GM04504 (cell line): ENCODE results near the gene XYLT1.

ENCODE experiments used
- DNase-seq: peaks from one replicate; pipeline ENCODE4 v3.0.0-alpha.2; 2012; ENCODE audit warnings: low read depth

XYLT1 gene

GRCh38 chr16:17184026-17184425 lies 286.7 kb downstream of the XYLT1 start:
- DNase-seq = no peak

DNA sequence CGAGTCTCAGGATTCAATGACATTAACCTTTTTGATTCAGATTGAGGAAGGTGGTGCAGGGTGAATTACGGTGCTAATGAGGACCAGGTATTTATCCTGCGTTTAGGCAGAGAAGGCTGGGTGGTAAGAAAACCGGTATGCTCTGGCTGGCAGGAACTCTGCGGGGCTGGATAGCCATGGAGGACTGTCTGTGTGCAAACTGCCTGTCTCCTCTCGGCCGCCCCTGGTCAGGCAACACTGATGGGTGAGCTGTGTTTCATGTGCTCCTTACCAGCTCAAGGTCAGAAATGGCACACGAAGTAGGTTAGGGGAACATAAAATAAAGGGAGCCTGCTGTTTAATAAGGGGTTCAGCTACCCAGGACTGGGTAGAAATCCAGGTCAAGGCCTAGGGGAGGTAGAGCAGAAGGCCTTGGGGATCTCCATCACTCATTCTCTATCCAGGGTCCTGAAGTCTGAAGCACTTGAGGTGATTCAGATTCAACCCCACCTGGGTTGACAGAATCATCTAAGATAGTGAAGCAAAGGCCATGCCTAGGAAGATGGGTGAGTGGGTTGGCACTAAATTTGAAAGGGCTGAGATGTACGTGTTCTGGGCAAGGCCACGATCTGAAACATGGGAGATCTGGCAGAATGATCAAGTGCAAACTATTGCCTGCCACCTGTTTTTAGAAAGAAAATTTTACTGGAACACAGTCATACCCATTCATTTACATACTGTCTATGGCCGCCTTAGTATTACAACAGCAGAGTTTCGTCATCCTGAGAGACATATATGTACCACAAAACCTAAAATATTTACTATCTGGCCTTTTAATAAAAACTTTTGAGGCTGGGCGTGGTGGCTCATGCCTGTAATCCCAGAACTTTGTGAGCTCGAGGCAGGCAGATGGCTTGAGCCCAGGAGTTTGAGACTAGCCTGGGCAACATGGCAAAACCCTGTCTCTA lies 292.5 kb downstream of the XYLT1 start:
- DNase-seq = no peak

DNA sequence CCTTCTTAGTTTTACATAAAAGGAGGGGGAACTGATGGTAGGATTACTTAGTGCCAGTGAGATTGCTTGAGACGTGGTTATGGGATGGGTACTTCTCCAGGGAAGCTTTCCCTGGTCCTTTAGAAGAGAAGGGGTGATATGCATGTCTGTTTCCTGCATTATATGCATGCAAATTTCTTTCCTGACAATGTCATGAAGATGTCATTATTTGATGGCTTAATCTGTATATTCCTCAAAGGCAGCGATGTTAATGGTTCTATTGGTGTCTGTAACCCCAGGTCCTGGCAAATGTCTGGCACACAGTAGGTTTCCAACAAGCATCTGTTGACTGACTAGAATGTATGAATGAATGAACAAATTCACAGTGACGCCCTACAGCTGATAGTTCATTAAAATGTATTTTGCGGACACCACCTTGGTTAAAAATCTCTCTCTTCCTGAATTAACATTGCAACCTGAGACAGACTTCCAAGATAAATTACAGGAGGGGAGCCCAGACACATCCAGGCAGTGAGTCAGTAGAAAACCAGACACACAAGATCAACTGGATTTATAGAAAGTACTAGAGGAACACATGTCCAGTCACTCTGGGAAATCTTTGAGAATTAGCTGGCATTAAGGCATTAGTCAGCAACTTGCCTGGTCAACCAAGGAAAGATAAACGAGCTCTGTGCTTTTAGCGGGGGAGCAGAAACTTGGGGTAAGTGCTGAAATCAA lies 293.4 kb downstream of the XYLT1 start:
- DNase-seq = no peak

DNA sequence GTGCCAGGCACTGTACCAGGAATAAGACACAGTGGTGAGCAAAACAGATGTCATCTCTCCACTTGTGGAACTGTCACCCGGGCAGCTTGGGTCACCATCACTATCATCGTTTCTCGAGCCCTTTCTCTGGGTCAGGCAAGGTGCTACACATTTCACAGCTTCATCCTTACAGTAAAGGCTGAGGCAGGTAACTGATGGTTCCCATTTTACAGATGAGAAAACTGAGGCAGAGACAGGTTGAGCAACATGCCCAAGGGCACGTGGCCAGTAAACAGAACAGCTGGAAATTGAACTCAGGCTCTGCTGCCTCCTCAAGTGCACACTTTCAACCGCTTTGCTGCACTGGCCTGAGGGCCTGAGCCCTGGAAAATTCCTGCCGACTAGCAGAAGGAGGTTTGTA lies 294.6 kb downstream of the XYLT1 start:
- no peak for DNase-seq

DNA sequence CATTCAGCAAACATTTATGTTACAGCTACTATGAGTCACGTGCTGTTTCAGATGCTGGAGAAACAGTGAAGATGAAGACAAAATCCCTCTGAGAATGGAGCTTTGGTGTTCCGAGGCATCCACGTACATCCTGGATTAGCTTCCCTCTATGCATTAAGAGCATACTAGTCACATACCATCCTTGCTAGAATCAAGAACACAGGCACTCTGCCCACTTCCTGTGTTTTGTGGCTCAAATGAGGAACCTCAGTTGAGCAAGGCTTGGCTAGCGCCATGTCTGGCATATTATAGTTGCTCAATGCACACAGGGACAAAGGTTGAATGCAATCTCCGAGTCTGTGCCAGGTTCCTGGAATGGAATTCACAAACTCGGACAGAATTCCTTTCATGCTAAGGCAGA lies 297.5 kb downstream of the XYLT1 start:
- peak; percentile 17 for DNase-seq

DNA sequence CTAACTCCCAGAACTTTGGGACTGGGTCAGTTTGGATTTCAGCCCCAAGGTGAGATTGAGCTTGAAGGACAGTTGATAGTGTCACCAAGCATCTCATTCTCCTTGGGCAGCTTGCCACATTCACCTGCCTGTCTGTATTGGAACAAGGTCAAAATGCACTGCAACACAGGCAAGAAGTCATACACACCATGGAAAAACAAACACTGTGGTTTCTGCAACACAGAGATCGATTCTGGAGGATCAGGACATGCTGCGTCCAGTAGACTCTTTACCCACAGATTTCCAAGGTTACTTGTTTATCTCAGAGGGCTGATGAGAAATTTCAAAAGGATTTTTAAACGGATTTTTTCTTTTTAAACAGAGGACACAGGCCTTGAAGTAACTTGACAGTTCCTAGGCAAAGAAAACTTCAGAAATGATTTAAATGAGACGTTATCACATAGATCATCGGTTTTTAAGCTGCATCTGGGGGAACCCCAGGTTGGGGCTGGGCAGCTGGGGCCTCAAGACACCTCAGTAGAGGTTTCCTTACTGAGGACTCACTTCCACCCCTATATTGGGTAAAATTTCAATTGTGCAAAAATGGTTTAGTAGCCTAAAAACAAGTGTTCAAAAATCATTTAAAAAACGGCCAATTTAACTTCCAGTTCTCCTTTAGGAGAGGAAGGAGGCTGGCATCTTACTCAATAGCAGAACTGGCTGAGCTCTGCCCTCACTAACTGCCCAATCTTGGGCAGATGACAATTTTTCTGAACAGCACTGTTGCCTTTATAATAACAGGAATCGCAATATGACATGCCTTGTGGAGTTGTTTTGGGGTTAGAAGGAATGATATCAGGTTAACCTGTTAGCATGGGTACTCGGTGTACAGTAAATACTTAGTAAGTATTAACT lies 299.3 kb downstream of the XYLT1 start:
- no peak for DNase-seq

DNA sequence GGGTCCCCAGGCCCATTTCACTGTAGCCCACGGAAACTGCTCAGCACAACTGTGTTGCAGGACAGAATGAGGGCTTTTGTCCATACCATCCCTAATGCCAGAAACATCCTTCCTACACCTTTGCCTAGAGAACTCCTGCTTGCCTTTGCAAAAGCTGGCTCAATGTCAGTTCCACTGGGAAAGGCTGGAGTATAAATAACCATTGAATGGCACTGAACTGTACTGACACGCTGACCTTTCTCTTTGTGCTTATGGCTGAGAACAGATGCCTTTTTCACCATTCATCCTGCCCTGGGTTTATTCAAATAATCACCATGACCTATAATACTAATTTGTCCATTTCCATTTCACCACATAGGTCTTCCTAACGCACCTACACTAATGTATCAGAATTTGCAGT lies 300.3 kb downstream of the XYLT1 start:
- no peak for DNase-seq

DNA sequence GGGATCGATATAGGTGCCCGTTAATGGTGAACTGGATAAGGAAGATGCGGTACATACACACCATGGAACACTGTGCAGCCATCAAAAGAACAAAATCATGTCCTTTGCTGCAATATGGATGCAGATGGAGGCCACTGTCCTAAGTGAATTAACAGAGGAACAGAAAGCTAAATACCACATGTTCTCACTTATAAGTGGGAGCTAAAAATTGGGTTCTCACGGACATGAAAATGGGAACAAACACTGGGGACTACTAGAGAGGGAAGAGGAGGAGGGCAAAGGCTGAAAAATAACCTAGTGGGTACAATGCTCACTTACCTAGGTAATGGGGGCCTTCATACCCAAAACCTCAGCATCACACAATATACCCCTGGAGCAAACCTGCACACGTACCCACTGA lies 302.6 kb downstream of the XYLT1 start:
- DNase-seq = no peak

DNA sequence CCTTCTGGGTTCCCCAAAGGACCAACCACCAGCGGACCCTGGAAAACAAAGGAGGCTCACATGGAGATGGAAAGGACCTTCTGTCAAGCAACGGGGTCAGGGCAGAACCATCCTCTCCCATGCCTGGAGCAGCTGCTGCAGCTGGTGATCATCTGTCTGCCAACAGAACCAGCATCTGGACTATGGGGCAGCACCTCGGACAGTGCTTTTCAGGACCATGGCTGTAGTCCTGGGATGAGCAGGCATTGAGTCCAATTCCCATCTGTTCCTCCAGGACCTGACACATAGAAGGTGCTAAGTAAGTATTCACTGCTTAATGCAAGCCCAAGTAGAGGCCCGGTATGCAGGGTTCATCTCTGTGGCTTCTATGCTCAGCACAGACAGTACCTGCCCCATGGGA lies 304.7 kb downstream of the XYLT1 start:
- no peak for DNase-seq

GRCh38 chr16:17162560-17162959 lies 308.2 kb downstream of the XYLT1 start:
- DNase-seq = no peak

GRCh38 chr16:17160920-17161431 lies 309.8 kb downstream of the XYLT1 start:
- no peak for DNase-seq

- DNase-seq = no peak
These were observed 310.4 kb downstream of the XYLT1 start for GRCh38 chr16:17160285-17160853.

DNA sequence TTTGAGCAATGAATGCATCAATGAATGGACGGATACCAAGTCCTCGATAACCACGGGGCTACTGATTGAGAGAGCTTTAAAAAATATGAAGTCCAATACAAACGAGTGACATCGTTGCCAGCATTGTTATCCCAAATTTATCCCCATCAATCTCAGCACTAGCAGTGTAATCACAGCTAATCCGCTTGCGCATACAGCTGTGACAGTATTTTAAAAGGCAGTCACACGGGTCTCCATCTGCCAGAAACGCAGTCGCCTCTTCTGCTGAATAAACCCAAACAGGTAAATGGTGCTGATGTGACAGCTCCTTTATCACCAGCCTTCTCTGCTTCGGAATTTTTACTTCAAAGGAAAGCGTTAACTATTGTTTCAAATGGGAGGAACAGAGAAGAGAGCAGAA lies 311.1 kb downstream of the XYLT1 start:
- DNase-seq = no peak

DNA sequence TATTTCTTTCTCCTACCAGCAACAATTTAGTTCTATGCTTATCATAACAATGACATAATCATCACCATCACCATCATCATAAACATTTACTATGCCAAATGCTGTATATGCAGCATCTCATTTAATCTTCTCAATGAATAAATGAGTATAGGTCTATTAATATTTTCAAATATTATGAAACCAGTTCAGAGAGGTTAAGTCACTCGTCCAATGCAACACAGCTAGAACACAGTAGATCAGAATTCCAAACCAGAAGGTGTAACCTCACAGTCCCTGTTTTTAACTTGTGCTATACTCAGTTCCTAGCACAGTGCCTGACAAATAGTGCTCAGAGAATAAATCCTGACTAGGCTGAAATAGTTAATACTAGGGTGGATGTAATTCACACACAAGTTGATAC lies 314.8 kb downstream of the XYLT1 start:
- no peak for DNase-seq

DNA sequence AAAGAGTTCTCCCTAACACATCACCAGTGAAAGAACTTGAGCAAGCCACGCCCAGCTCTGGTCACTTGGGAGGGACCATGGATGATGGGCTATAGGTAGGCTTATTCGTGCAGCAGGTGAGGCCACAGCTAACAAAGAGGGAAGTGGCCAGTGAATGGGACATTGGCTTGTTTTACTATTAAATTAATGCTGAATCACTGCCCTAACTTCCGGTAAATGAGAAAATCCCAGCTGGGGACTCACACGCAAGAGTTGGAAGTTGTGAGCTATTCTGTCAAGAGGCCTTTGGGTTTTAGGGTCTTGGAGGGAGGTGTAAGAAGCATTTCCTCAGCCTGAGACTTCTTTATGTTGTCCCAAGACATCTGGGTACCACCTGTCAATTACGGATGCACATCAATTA lies 315.3 kb downstream of the XYLT1 start:
- DNase-seq = no peak

GRCh38 chr16:17154981-17155380 lies 315.8 kb downstream of the XYLT1 start:
- DNase-seq = no peak

- no peak for DNase-seq
These were observed 318.4 kb downstream of the XYLT1 start for GRCh38 chr16:17152311-17152710.

DNA sequence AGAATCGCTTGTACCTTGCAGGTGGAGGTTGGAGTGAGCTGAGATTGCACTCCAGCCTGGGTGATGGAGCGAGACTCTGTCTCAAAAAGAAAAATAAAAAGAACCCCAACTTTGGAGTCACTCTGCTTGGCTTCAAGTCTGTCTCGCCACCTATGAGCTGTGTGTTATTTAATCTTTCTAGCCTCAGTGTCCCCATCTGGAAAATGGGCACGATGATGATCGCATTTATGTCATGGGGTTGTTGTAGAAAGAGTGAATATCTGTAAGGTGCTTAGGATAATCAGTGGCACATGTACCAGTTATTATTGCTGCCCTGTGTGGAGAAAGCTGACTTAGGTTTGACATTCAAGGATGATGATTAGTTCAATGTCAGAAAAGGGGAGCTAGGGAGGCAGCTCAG lies 319.4 kb downstream of the XYLT1 start:
- no peak for DNase-seq

DNA sequence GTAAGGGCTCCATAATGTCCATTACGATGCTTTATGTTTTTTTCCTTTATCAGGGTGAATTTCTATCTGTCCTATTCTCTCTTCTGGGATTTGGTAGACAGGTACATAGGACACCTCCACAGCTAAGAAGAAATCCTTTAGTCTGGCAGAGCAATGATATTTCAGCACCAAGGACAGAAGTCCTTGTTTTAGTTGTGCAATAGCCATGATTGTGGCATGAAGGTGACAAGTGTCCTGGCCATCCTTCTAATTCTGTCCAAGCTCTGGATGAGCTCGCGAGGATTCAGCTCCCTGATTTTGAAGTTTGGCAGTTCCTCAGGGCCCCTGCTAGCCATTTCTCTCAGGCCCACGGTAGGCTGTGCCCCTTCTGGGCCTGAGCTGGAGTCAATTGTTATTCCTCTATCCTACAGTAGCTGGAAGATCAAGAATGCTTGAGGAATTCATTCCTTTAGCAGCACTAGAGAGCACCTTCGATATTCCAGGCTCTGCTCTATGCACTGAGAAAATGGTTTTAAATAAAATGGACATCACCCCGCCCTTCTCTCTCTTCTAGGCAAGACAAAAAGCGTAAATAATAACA lies 320.8 kb downstream of the XYLT1 start:
- DNase-seq = no peak

DNA sequence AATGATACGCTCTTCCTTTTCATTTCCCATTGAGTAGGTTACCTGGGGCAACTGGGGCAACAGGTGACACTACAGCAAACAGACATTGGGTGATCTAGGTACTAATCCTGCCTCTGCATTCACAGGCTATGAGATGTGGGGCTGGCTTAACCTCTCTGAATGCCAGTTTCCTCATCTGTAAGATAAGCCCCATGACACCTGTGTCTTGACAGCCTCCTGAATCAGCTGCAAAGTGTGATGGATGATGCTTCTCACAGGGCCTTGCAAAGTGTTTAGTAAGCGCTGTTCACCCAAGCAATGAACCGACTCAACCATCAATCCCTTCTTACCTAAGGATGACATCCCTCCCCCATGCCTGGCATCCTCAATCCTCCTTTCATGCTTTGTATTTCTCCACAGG lies 322.8 kb downstream of the XYLT1 start:
- no peak for DNase-seq

GRCh38 chr16:17145029-17145428 lies 325.7 kb downstream of the XYLT1 start:
- DNase-seq = no peak
